Trophoblast cell (in vitro differentiated cells and primary cell): Measurements from ENCODE around the gene AFG3L2.

Experiments
- DNase-seq, 2 donors: peaks; one replicate each; pipeline ENCODE4 v3.0.0-alpha.2; 2016
- H2AFZ ChIP-seq: 2 replicates; pipeline ENCODE4 v1.6.1; 2013; ENCODE audit warnings: low read length, moderate library complexity, mild to moderate bottlenecking; ENCODE audit not compliant: insufficient read depth, poor library complexity
- H2AK5ac ChIP-seq: 2 replicates; pipeline ENCODE4 v1.6.1; 2013; ENCODE audit warnings: mild to moderate bottlenecking, low read length
- H2BK120ac ChIP-seq: 2 replicates; pipeline ENCODE4 v1.6.1; 2013; ENCODE audit warnings: low read length, mild to moderate bottlenecking, moderate library complexity; ENCODE audit not compliant: insufficient read depth, poor library complexity
- H2BK12ac ChIP-seq: 2 replicates; pipeline ENCODE4 v1.6.1; 2013; ENCODE audit warnings: mild to moderate bottlenecking, low read length, moderate library complexity
- H2BK5ac ChIP-seq: 2 replicates; pipeline ENCODE4 v1.6.1; 2013; ENCODE audit warnings: low read length, low read depth, moderate library complexity, mild to moderate bottlenecking; ENCODE audit not compliant: poor library complexity
- H3K14ac ChIP-seq: 2 replicates; pipeline ENCODE4 v1.6.1; 2013; ENCODE audit warnings: mild to moderate bottlenecking, low read length
- H3K18ac ChIP-seq: 2 replicates; pipeline ENCODE4 v1.6.1; 2013; ENCODE audit warnings: mild to moderate bottlenecking, low read length
- H3K23ac ChIP-seq: 2 replicates; pipeline ENCODE4 v1.6.1; 2013; ENCODE audit warnings: low read length
- H3K27ac ChIP-seq: 2 replicates; pipeline ENCODE4 v1.5.1; 2013; ENCODE audit warnings: low read depth, mild to moderate bottlenecking, inconsistent platforms, low read length, moderate library complexity
- H3K27me3 ChIP-seq: 2 replicates; pipeline ENCODE4 v1.6.1; 2013; ENCODE audit warnings: inconsistent platforms, mild to moderate bottlenecking, low read length, moderate library complexity; ENCODE audit not compliant: insufficient read depth
- H3K36me3 ChIP-seq, 2 experiments: 1 replicate in 1 of 2; 2 replicates in 1 of 2; pipeline ENCODE4 v1.6.1; 2013; ENCODE audit warnings: low read length in 2 of 2, mild to moderate bottlenecking in 2 of 2, moderate library complexity in 1 of 2; ENCODE audit not compliant: insufficient read depth in 2 of 2, control insufficient read depth in 1 of 2
- H3K4ac ChIP-seq: 2 replicates; pipeline ENCODE4 v1.6.1; 2013; ENCODE audit warnings: low read depth, mild to moderate bottlenecking, low read length, moderate library complexity
- H3K4me1 ChIP-seq, 2 experiments: 1 replicate in 1 of 2; 2 replicates in 1 of 2; pipeline ENCODE4 v1.6.1; 2013; ENCODE audit warnings: low read length in 2 of 2, mild to moderate bottlenecking in 2 of 2, moderate library complexity in 1 of 2; ENCODE audit not compliant: insufficient read depth in 2 of 2, control insufficient read depth in 1 of 2
- H3K4me2 ChIP-seq: 2 replicates; pipeline ENCODE4 v1.6.1; 2013; ENCODE audit warnings: inconsistent platforms, mild to moderate bottlenecking, low read length, moderate library complexity
- H3K4me3 ChIP-seq: 2 replicates; pipeline ENCODE4 v1.5.1; 2013; ENCODE audit warnings: mild to moderate bottlenecking, low read depth, low read length, inconsistent platforms
- H3K79me1 ChIP-seq: one replicate; pipeline ENCODE4 v1.6.1; 2013; ENCODE audit warnings: low read length
- H3K79me2 ChIP-seq: 2 replicates; pipeline ENCODE4 v1.6.1; 2013; ENCODE audit warnings: low read length, mild to moderate bottlenecking; ENCODE audit not compliant: control insufficient read depth, insufficient read depth, poor library complexity
- H3K9ac ChIP-seq: 2 replicates; pipeline ENCODE4 v1.6.1; 2013; ENCODE audit warnings: mild to moderate bottlenecking, low read length
- H3K9me3 ChIP-seq: 2 replicates; pipeline ENCODE4 v1.6.1; 2013; ENCODE audit warnings: low read depth, mild to moderate bottlenecking, control low read depth, inconsistent platforms, low read length; ENCODE audit not compliant: insufficient read depth
- H4K12ac ChIP-seq: 2 replicates; pipeline ENCODE4 v1.6.1; 2013; ENCODE audit warnings: low read depth, mild to moderate bottlenecking, low read length, moderate library complexity
- H4K8ac ChIP-seq: 2 replicates; pipeline ENCODE4 v1.6.1; 2013; ENCODE audit warnings: low read depth, mild to moderate bottlenecking, low read length, moderate library complexity
- H4K91ac ChIP-seq: one replicate; pipeline ENCODE4 v1.6.1; 2013; ENCODE audit warnings: low read depth, mild to moderate bottlenecking, low read length, moderate library complexity
- WGBS: extraction: QIAGEN DNeasy Blood & Tissue Kit; methylation state at CpG from one replicate; pipeline ENCODE4 v1.1.7; 2013; ENCODE audit warnings: missing lambda C conversion rate; ENCODE audit not compliant: insufficient read length, insufficient coverage; ENCODE audit errors: extremely low coverage; 5-methylcytosine and 5-hydroxymethylcytosine counted together

The AFG3L2 gene

GRCh38 chr18:12366379-12366778 is 10.6 kb downstream of the AFG3L2 start:
- H3K9ac ChIP-seq, result no peak overlapping the region
- no peak overlapping the region for H4K8ac ChIP-seq
- H3K14ac ChIP-seq, result no peak overlapping the region
- no CpG with 5 or more reads among the region's 8 CpGs for WGBS
- no peak overlapping the region for H4K12ac ChIP-seq
- no peaks in the 10 kb centered on the region for H3K27me3 ChIP-seq
- H2AK5ac ChIP-seq, result no peak overlapping the region
- no peak overlapping the region for H2BK5ac ChIP-seq
- DNase-seq, result no peak
- H3K79me1 ChIP-seq, result no peaks in the 10 kb centered on the region
- H3K79me2 ChIP-seq, result no peaks in the 10 kb centered on the region
- H2AFZ ChIP-seq, result no peak overlapping the region
- no peak overlapping the region for H3K18ac ChIP-seq
- no peak overlapping the region for H3K4me3 ChIP-seq
- H3K27ac ChIP-seq, result no peak overlapping the region
- no peaks in the 10 kb centered on the region for H3K4me1 ChIP-seq
- H4K91ac ChIP-seq, result no peak overlapping the region
- H3K4me2 ChIP-seq, result no peak overlapping the region
- H3K4ac ChIP-seq, result no peak overlapping the region
- H3K36me3 ChIP-seq, result peaks cover 20 to 41% of the 10 kb centered on the region in 2 experiments
- no peak overlapping the region for H3K23ac ChIP-seq
- peaks cover 2% of the 10 kb centered on the region for H3K9me3 ChIP-seq
- H2BK12ac ChIP-seq, result no peak overlapping the region
- H2BK120ac ChIP-seq, result no peak overlapping the region

GRCh38 chr18:12362473-12363174 is 14.4 kb downstream of the AFG3L2 start:
- H3K4me1 ChIP-seq, result no peaks in the 10 kb centered on the region
- no peak overlapping the region for H3K27ac ChIP-seq
- no peak overlapping the region for H3K18ac ChIP-seq
- H3K27me3 ChIP-seq, result no peaks in the 10 kb centered on the region
- H2AK5ac ChIP-seq, result no peak overlapping the region
- H2BK12ac ChIP-seq, result no peak overlapping the region
- no peak overlapping the region for H3K4me2 ChIP-seq
- no peaks in the 10 kb centered on the region for H3K79me1 ChIP-seq
- no peak for DNase-seq
- H4K12ac ChIP-seq, result no peak overlapping the region
- H2BK5ac ChIP-seq, result no peak overlapping the region
- H4K8ac ChIP-seq, result no peak overlapping the region
- no CpG with 5 or more reads among the region's 11 CpGs for WGBS
- H3K23ac ChIP-seq, result no peak overlapping the region
- H3K36me3 ChIP-seq, result peaks cover 23 to 47% of the 10 kb centered on the region in 2 experiments
- peaks cover 4% of the 10 kb centered on the region for H3K9me3 ChIP-seq
- H3K14ac ChIP-seq, result no peak overlapping the region
- H3K9ac ChIP-seq, result no peak overlapping the region
- H3K79me2 ChIP-seq, result no peaks in the 10 kb centered on the region
- no peak overlapping the region for H2BK120ac ChIP-seq
- H3K4ac ChIP-seq, result no peak overlapping the region
- no peak overlapping the region for H3K4me3 ChIP-seq
- no peak overlapping the region for H4K91ac ChIP-seq
- no peak overlapping the region for H2AFZ ChIP-seq

- Histone ChIP-seq H3K27me3 (no peaks in the 10 kb centered on the region), H3K4ac (no peak overlapping the region), H3K9me3 (peaks cover 4% of the 10 kb centered on the region), H3K4me3 (no peak overlapping the region), H3K79me1 (no peaks in the 10 kb centered on the region), H2BK120ac (no peak overlapping the region), H2AK5ac (no peak overlapping the region), H3K79me2 (no peaks in the 10 kb centered on the region), H3K27ac (no peak overlapping the region), H3K14ac (no peak overlapping the region), H4K8ac (no peak overlapping the region), H2BK12ac (no peak overlapping the region), H3K4me1 (no peaks in the 10 kb centered on the region), H4K91ac (no peak overlapping the region), H2AFZ (no peak overlapping the region), H3K36me3 (peaks cover 21 to 43% of the 10 kb centered on the region in 2 experiments), H3K23ac (no peak overlapping the region), H3K4me2 (no peak overlapping the region), H3K18ac (no peak overlapping the region), H2BK5ac (no peak overlapping the region), H4K12ac (no peak overlapping the region), H3K9ac (no peak overlapping the region)
- DNase-seq, result no peak
- WGBS, result no CpG with 5 or more reads among the region's 3 CpGs
These were observed 15.2 kb downstream of the AFG3L2 start for GRCh38 chr18:12361770-12362378.

DNA sequence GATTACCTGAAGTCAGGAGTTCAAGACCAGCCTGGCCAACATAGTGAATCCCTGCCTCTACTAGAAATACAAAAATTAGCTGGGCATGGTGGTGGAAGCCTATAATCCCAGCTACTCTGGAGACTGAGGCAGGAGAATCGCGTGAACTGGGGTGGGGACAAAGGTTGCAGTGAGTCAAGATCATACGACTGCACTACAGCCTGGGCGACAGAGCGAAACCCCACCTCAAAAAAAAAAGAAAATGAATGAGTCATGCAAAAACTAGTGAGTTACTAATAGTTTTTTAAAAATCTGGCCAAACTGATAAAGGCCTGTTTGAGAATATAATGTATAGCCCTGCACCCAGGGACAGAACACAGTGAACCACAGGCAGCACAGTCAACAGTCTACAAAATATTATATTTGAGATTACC is 17.5 kb downstream of the AFG3L2 start:
- Histone ChIP-seq H4K91ac (no peak overlapping the region), H2BK120ac (no peak overlapping the region), H3K27me3 (no peaks in the 10 kb centered on the region), H2AK5ac (no peak overlapping the region), H3K23ac (no peak overlapping the region), H3K18ac (no peak overlapping the region), H3K4me1 (no peaks in the 10 kb centered on the region), H4K8ac (no peak overlapping the region), H3K9ac (no peak overlapping the region), H4K12ac (no peak overlapping the region), H3K4ac (no peak overlapping the region), H3K4me2 (no peak overlapping the region), H2BK12ac (no peak overlapping the region), H3K79me1 (no peaks in the 10 kb centered on the region), H3K36me3 (peaks cover 26 to 44% of the 10 kb centered on the region in 2 experiments), H2AFZ (no peak overlapping the region), H3K4me3 (no peak overlapping the region), H3K14ac (no peak overlapping the region), H3K27ac (no peak overlapping the region), H3K79me2 (no peaks in the 10 kb centered on the region), H2BK5ac (no peak overlapping the region), H3K9me3 (peaks cover 2% of the 10 kb centered on the region)
- DNase-seq, result no peak
- no CpG with 5 or more reads among the region's 5 CpGs for WGBS
